Activated CD4-positive, alpha-beta T cell treated with anti-CD3 and anti-CD28 coated beads, Interleukin-2, amount 50 U/mL, for 24 hours (primary cell): Measurements from ENCODE around the gene TIMP4.

Experiments
- DNase-seq, 2 donors: peaks; one replicate each; pipeline ENCODE4 v3.0.0-alpha.2; 2020; ENCODE audit warnings: low read depth in 1 of 2, low spot score in 1 of 2

The TIMP4 gene

DNA sequence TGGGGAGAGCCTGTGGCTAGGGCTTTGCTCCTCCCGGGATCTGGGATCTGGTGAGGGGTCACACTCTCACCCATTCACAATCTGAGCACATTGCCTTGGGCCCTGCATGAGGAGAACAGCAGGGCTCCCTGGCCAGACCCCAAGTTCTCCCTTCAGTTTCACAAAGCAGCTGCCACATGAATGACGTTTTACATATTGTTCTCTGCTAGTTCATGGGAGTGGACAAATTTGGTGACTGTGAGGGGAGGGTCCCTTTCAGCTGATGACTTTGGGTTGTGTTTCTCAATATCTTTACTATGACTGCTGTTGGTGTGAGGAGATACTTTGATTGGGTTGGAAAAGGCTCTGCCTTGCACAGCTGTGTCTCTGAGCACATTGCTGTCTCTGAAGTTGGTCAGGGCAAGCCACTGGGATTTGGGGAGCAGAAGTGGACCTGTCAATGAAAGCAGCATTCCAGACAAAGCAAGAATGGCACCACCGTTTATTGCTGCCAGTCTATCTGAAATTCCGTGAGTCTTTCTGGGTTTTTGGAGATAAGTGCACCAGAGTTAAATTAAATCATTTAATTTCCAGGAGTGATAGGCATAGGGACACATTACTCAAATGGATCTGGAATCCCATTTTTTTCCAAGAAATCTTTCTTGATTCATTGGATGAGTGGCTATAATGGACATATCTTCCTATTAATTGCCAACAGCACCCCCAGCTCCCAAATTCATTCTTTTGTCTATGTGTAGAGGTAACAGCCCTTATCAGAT is 10.3 kb downstream of the TIMP4 start:
- no peak for DNase-seq

DNA sequence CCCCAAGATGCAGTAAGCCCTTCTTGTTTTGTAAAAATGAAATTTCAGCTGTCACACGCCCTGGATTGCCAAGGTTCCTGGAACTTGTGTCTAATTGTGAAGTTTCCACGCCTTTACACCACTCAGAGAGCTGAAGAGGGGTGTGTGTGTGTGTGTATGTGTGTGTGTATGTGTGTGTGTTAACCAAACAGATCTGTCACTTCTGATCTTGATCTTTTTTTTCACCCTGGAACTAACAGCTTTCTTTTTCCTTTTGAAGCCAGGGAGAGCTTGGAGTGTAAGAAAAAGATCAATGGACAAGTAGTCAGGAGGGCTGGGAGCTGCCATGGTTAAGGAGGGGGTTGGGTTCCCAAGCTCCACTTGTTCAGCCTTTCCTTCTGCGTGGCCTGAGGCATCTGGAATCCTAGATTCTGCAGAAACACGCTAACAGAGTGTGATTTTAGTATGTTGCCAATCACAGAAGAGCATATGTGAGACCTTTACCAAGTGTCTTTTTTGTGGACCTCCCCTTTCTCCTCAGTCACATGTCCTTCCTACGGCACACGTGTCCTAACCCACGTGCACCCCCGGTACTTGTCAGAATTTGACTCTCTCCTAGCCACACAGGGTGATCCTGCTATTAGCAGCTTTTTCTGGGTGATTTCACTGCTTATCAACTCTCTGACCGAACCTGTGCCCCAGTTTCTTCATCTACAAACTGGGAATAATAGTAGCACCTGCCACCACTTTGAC is 11.5 kb downstream of the TIMP4 start:
- no peak for DNase-seq

DNA sequence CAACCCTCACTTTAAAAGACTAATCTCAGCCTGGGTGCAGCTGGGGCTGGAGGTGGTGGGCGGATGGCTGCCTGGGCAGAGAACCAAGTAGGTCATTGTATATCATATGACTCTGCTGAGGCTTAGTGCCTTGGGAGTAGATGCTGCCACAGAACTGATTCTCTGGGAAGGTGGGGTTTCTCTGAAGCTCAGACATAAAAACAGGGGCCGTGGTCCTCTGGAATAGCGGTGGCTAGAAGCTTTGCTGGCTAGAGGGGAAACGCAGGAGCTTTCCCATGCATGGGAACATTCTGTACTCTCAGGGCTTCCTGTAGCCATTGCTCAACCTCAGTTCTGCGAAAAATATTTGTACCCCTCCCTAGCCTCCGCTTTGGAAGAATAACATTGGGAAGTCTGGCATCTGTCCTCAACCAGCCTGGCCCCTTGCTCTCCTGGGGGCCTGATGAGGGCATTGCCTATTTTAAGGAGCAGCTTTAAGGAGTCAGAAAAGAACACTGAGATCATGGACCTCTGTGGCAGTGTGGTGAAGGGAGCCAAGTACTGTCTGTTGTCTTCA is 14.7 kb downstream of the TIMP4 start:
- DNase-seq: no peak

DNA sequence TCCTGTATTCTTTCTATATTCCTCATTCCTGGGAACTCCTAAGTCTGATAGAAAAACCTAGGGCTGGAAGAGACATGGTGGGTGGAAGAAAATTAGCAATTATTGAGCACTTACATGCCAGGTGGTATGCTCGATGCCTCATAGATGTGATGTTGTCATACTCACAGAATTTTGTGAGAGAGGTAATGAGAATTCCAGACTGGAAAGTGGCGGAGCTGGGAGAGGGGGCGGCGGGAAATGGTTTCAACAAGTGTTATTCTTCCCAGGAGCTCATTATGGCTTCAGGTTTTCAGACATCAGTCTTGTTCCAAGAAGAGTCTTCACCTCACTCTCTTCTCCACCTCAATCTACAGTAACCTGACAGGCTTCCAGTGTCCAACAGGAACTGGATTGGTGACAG is 16.2 kb downstream of the TIMP4 start:
- DNase-seq: no peak

DNA sequence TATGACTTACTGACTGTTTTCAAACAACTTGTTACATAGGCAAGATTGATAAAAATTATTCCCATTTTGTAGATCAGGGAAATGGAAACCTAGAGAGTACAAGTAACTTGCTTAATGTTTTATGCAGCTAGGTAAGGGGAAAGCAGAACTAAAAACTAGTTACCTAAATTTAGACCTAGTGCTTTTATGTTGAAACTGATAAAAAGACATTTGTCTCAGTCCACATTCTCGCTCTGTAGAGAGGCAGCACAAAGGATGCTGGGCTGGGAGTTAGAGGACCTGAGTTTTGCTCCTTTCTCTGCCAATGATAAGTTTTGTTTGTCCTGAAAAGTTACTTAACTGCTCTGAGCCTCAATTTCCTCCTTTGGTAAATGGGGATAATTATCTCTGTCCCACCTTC is 17.4 kb downstream of the TIMP4 start:
- no peak for DNase-seq

DNA sequence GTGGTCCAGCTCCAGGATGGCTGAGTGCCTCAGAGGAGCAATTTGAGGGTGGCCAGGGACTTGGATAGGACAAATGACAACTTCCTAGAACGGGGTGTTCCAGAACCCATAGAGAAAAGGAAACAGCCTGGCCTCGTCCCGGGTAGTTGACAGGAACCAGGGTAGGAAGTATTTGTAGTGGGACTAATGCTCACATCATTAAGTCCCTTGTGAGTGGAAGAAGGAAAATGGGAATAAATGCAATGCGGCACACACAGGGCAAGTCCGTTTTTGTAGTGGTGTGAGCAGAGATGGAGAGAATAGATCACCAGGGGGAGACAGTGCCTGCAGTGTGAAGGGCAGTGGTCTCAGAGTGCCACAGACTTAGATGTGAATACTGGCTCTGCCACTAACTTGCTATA is 19.6 kb downstream of the TIMP4 start:
- peak in 1 of 2 donors; percentile 23 for DNase-seq

DNA sequence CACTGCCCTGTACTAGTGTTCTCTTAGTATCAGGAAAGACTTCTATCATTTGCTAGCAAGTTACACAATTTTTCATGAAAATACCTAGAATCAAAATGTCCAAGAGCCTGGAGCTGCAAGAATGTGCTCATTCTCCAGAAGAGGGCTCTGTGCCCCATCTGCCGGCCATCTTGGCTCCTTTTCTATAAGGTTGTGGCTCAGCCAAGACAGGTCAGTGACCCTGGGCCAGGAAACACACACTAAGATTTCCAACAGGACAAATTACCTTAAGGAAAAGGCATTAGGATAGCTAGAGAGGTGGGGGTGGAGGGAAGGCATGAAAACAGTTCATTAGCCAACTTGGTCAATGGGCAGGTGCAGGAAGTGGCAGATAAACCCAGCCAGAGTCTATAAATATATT is 20.7 kb downstream of the TIMP4 start:
- peak in 1 of 2 donors; percentile 5 for DNase-seq

DNA sequence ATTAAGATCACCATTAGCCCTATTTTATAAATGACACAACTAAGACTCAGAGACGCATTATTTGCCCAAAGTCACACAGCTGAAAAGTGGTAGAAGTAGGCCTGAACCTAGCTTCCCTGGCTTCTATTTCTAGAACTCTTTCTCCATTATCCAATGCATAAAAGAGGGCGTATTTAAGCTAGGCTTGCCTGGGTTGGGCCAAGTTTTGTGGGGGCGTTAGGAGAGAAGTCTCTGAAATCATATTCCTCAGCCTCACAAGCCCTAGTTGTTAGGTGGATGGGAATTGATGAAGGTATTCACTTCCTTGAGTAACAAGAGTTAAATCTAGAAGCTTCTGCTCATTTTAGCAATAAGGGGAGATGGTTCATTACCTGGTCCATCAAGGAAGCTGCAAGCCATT is 22.3 kb downstream of the TIMP4 start:
- DNase-seq: no peak

DNA sequence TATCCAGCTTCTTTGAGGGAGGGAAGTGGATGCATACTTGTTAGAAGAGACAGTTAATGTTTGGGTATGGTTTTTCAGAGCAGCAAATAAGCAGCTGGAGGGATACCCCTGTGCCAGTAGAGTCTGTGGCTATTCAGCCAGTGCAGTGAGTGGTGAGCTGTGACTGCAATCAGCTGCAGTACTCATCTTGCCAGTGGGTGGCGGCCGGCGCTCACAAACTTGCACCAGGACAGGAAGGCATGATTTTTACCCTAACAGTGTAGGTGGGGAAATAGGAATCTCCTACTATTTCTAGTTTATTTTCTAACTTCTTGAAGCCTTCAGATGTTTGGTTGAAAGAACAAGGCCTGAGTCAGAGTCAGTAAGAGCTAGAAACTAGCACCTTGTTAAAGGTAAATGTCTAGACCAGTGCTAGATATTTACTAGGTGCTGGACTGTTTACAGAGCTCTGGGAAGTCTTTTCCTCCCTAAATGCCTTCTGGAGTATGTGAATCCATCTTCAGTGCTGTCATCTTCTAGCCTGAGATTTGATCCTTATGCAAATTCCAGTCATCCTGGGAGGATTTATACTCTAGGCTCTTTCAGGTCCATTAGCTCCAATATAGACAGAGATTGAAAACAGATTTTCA is 23.6 kb downstream of the TIMP4 start:
- DNase-seq: peak; percentile 45 to 58

DNA sequence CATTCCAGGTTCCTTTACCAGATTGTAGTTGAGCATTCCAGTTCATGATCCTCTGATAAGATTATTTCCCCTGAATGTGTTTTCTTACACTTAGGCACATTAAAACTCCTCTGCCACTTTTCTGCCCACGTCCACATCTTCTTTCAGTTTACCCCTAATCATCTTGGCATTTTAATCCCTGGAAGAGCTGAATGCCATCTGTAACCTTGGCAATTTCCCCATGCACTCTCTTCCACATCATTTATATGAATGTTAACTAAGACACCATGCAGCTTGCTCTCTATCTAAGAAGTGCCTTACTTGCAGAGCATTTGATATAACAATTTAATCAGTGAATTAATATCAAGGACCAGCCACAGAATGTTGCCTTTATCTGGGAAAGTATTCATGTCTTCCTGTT is 25.8 kb downstream of the TIMP4 start:
- no peak for DNase-seq

DNA sequence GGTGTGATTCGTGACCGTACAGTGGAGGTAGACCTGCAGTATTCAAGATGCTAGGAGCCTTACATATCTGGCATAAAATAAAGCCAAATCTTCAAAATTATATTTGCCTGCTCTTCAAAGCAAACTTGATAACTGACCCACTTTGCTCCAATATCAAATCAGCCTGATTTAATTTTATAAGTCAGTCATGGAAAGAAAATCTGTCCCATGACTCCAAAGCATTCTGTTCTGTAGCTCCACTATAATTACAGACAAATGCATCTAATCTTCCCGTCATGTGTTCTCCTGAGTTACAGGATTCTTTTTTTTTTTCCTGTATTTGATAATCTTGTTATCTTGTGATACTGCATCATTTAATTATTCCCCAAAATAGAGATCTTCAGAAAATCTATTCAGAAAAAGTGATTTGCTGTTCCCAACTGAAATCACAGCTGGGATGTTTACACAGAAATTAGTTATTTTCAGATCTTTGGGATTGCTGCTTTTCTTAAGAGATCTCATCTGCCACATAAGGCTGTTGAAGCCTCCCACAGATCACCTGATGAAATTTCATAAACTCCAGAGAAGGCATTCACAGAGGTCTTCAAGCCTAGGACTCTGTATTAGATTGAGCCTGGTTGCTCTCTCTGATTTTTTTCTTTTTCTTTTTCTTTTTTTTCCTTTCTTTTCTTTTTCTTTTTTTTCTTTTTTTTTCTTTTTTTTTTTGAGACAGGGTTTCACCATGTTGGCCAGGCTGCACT is 27.2 kb downstream of the TIMP4 start:
- no peak for DNase-seq

DNA sequence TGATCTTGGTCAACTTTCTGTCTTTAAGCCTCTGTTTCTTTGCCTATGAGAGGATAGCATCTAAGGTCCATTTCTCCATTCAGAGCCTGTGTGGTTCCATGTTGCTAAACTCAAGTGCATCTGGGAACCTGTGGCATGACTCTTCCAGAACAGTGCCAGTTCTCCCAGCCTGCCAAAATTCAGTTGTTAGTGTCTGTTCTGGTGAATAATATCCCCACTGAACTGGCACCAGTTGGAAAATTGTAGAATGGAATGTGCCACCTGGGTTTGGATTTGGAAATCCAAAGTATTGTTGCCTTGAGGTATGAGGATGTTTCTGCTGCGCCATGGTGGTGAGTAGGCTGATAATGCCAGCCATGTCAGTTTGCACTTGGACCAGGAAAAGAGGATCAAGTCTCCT is 31.3 kb downstream of the TIMP4 start:
- no peak for DNase-seq

DNA sequence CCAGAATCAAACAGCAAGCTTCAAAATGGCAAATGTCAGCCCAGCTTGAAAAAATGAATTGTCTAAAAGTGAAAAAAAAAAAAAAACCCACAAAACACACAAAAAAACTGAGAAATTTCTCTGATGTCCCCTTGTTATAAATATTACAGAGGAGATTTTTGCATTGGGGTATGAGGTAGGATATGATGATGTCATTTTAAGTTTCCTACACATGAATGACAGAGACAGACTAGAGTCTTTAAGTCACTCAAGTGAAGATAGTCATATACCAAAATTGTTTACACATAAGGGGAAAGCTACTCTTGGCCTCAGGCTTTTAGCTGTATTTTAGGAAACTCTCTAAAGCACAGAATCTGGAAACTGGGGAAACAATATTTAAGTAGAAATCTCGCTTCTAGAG is 32.9 kb downstream of the TIMP4 start:
- DNase-seq: no peak

DNA sequence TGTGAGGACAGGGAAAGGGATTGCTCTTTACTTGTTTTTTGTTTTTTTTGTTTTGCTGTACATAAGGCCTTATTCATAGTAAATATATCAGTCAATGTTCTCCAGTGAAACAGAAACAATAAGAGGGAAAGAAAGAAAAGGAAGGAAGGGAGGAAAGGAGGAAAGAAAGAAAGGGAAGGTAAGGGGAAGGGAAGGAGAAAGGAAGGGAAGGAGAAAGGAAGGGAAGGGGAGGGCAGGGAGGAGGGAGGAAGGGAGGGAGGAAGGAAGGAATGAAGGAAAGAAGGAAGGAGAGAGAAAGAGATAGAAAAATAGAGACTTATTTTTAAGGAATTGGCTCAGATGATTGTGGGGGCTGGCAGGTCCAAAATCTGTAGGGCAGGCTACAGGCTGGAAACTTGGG is 37.2 kb downstream of the TIMP4 start:
- no peak for DNase-seq

DNA sequence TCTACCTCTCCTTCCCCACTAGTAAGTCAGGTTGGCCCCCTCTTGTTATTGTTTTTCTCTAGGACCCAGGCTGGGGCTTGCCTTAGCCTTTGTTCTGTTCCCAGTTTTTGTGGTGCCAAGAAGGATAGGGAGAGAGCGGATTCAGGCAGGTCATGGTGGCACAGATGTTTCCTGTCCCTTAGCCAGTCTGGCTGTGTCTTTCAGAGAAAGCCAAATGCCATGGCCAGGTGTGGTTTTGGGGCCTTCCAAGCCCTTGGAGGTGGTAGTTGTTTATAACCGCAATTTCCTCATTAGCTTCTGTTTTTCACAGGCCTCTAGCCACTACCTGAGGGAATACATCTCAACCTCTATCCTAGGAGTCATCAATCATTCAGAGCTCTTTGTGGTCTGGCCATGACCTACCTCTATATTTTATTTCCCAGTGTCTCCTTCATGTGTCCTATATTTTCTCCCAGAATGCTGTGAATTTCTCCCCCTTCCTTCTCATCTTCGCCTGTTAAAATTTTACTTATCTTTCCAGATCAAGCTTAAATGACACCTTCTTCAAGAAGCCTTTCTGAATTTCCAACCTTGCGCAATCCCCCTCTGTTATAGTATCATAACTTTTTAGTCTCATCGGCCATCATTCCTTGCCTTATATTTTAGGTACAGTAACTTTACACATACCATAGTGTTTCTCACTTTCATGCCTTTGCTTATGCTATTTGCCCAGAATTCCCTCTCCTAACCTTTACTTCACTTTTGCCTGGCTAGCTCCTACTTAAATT is 38.2 kb downstream of the TIMP4 start:
- no peak for DNase-seq

DNA sequence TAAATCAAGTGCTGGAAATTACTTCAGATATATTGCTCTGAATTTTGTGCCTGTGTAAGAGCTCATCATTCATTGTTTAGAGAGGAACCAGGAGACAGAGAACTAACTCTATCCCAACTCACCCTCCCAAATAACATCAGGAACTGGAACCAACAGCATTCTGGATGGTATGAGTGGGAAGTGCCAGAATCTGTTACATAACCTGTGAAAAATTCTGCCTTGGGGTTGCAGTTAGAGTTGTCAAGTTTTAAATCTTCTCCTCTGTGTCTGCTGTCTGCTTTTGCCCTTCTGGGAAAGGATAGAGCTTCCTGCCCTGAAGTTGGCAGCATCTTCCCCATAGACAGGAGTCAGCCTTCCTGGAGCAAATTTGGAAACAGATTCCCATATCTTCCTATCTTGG is 41.2 kb downstream of the TIMP4 start:
- no peak for DNase-seq

DNA sequence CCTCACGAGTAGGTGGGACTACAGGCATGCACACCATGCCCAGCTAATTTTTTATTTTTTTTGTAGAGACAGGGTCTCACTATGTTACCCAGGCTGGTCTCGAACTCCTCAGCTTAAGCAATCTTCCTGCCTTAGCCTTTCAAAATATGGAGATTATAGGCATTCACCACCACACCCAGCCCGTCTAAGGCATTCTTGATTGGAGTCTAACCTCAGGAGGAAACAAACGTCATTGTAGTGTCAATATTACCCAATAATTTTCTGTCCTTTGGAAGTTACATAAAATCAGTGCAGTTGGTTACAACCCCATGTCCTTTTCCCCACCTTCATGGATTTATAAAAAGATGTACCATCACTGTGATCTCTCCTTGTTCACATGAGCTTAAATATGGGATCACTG is 41.8 kb downstream of the TIMP4 start:
- no peak for DNase-seq

DNA sequence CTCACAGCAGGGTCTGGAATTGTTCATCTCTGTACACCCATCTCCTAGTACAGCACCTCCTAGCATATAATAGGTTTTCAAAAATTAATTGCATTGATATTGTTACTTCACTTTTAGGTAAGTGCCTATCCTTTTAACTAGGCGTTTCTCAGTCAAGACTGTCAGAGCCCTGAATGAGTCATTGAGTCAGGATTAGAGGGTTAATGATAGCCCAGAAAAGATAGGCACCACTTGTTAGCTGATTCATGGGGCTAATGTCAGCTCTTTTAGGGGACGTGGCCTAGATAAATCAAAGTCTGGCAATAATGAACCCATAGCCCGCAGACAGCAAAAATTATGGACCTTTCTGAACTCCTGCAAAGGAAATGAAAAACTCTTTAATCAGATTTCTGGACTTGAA is 42.9 kb downstream of the TIMP4 start:
- no peak for DNase-seq

DNA sequence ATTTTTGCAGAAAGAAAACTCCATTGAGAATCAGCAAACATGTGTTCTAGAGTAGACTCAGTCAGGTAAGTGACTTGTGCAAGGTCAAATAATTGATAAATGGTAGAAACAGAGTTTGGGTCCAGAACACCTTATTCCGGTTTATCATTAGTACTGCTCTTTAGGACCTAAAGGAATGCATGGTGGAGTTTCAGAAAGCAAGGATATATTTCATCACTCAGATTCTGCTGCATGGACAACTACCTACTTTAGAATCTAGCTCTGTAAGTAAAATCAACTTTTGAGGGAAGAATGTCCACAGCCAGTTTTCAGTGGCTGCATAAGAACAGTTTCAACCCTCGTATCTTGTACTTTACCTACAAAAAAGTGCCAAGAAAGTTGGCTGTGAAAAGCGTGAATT is 43.6 kb downstream of the TIMP4 start:
- DNase-seq: no peak

DNA sequence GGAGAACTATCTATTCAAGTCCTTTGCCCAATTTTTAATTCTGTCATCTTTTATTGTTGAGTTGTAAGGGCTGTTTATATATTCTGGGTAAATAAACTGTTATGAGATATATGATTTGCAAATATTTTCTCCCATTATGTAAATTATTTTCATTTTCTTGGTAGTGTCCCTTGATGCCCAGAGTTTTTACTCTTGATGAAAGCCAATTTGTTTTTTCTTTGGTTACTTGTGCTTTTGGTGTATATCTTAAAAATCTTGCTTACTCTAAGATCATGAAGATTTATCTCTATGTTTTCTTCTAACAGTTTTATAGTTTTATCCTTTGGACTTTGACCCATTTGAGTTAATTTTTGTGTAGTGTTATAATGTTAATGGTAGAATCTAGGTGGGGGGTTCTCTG is 44.5 kb downstream of the TIMP4 start:
- DNase-seq: no peak
